ENCODE measurements around the gene SMIM28. TPM values are rescaled to one million over a fixed set of nuclear protein-coding genes. Genes with fewer than 3 reads are reported as not detected.

SMIM28 gene
- total and polyA plus RNA-seq, 9 of the 15 experiments (the other 6 are each of a cell fraction or from before 2014, with no cell fraction given): not detected

- TF ChIP-seq KDM5B (IDR thresholded peaks at IDR 0.05; ENCODE audit: insufficient replicate concordance, low read depth, low read length) (no peak), TCFL5 (CRISPR knock-in tag; conservative IDR thresholded peaks at IDR 0.05) (no peak), HDAC8 (tag; IDR thresholded peaks at IDR 0.05) (no peak), ZSCAN32 (CRISPR knock-in tag; IDR thresholded peaks at IDR 0.05) (no peak), ETV6 (IDR thresholded peaks at IDR 0.05; ENCODE audit: borderline replicate concordance in 1 of 2, low read depth in 2 of 2, low read length in 1 of 2) (no peak), ETV6 (CRISPR knock-in tag; IDR thresholded peaks at IDR 0.05; ENCODE audit: borderline replicate concordance) (no peak), CBX8 (IDR thresholded peaks at IDR 0.05; ENCODE audit: borderline replicate concordance, extremely low read depth, low read depth, low read length, poor library complexity, severe bottlenecking) (no peak), SUPT5H (IDR thresholded peaks at IDR 0.05) (no peak), ID3 (CRISPR knock-in tag; IDR thresholded peaks at IDR 0.05) (no peak), ID3 (tag; IDR thresholded peaks at IDR 0.05) (no peak), SIN3A (IDR thresholded peaks at IDR 0.05; ENCODE audit: borderline replicate concordance in 2 of 2, control insufficient read depth in 1 of 2, low read depth in 2 of 2, low read length in 2 of 2) (no peak)
These were observed 46.3 kb upstream of the SMIM28 start (continued) for GRCh38 chr6:138331444-138331843.

GRCh38 chr6:138331984-138332383 is 45.7 kb upstream of the SMIM28 start:
- intact Hi-C loops (cut with micrococcal nuclease) (no loop called here), in situ Hi-C loops (cut with MboI) (no loop called here)

More at GRCh38 chr6:138331984-138332383, 45.7 kb upstream of the SMIM28 start:
- no peaks in the 10 kb centered on the region for H4K20me1 ChIP-seq (replicated peaks; ENCODE audit: control insufficient read depth, insufficient read depth, low read length)
- H3K79me2 ChIP-seq (ENCODE audit: control insufficient read depth, insufficient read depth, low read length): no peaks in the 10 kb centered on the region
- ChIA-PET POLR2A (no interaction called here), CTCF (ENCODE audit: low intra/inter-chr PET ratio) (no interaction called here)
- H3K4me3 ChIP-seq: no peak overlapping the region
- DNase-seq (ENCODE audit: extremely low read depth in 1 of 4, low spot score in 3 of 4): no peak
- H3K4me1 ChIP-seq (replicated peaks in 1 of 2; ENCODE audit: control insufficient read depth in 2 of 2, insufficient read depth in 2 of 2, low read length in 2 of 2): no peaks in the 10 kb centered on the region; a peak in 3 of 5 replicates
- H3K4me2 ChIP-seq (ENCODE audit: insufficient read depth, low read length): no peak overlapping the region
- no peaks in the 10 kb centered on the region for H3K9me3 ChIP-seq (replicated peaks; ENCODE audit: control insufficient read depth, insufficient read depth, low read depth, low read length)
- 0% methylated on average over 2 of the region's 2 CpGs for WGBS (ENCODE audit: insufficient coverage, low coverage, missing lambda C conversion rate)
- no peak for TF ChIP-seq DDX20 (tag; IDR thresholded peaks at IDR 0.05; ENCODE audit: low read depth)
- TF ChIP-seq ATF7 (IDR thresholded peaks at IDR 0.05): no peak
- TF ChIP-seq ZNF764 (CRISPR knock-in tag; IDR thresholded peaks at IDR 0.05; ENCODE audit: low read depth): no peak
- TF ChIP-seq STAT5A (IDR thresholded peaks at IDR 0.05; ENCODE audit: borderline replicate concordance, low read length): no peak
- TF ChIP-seq MECOM (CRISPR knock-in tag; IDR thresholded peaks at IDR 0.05): no peak
- no peak for TF ChIP-seq LARP7 (IDR thresholded peaks at IDR 0.05)
- TF ChIP-seq ZFP30 (CRISPR knock-in tag; IDR thresholded peaks at IDR 0.05; ENCODE audit: borderline replicate concordance): no peak
- no peaks in the 10 kb centered on the region for H3K36me3 ChIP-seq (ENCODE audit: control insufficient read depth, insufficient read depth, low read length)
- ATAC-seq: no peak
- no peak overlapping the region for H3K9ac ChIP-seq (ENCODE audit: insufficient read depth in 1 of 2, low read depth in 2 of 2, low read length in 2 of 2)
- H3K9me1 ChIP-seq (ENCODE audit: control insufficient read depth, insufficient read depth, low read length): no peaks in the 10 kb centered on the region
- BruUV-seq (replicated peaks): no TSS peak
- peaks cover 18 to 26% of the 10 kb centered on the region in 2 experiments; a peak in 4 of 5 replicates for H3K27me3 ChIP-seq (ENCODE audit: control insufficient read depth in 2 of 2, insufficient read depth in 2 of 2, low read length in 2 of 2)
- no peak for FAIRE-seq
- H2AFZ ChIP-seq (ENCODE audit: low read depth, low read length): no peak overlapping the region
- H3K27ac ChIP-seq (ENCODE audit: extremely low read depth, low read depth, low read length): no peak overlapping the region
